Panc1 (cell line): ENCODE results near the gene ST7L. TPM values are rescaled to one million over a fixed set of nuclear protein-coding genes. Genes with fewer than 3 reads are reported as not detected.

Source experiments
- ATAC-seq: fragments of 200-7000 bp; cut with Tn5 transposase; 2 replicates; pipeline ENCODE4 v1.9.1; 2020; ENCODE audit warnings: mild to moderate bottlenecking, moderate library complexity
- BruUV-seq: library from RNA; stranded (reverse); fragments of 400-500 nt; replicated peaks from 2 replicates; lab custom pipeline; 2021; lab: Mats Ljungman, UMichigan
- CTCF ChIA-PET: fragments of 300-600 bp; sonication (Branson Sonifier 250); formaldehyde crosslinking; loops from one replicate; lab custom pipeline; 2022; ENCODE audit warnings: antibody characterized with exemption; lab: Charles Lee
- POLR2A ChIA-PET: fragments of 300-600 bp; sonication (Branson Sonifier 250); formaldehyde crosslinking; loops from one replicate; lab custom pipeline; 2022; ENCODE audit warnings: antibody characterized with exemption; lab: Charles Lee
- DNase-seq: peaks from one replicate; pipeline ENCODE4 v3.0.0-alpha.2; 2010; ENCODE audit warnings: low read depth, low spot score
- H3K27ac ChIP-seq: 2 replicates; pipeline ENCODE4 v1.5.1; 2011; ENCODE audit warnings: mild to moderate bottlenecking, low read length, inconsistent platforms
- H3K27me3 ChIP-seq: fragments of 200-500 bp; sonication (Bioruptor generic); 2 replicates; pipeline ENCODE4 v1.6.0; 2014; ENCODE audit warnings: low read length, inconsistent platforms; ENCODE audit not compliant: control insufficient read depth, insufficient read depth
- H3K36me3 ChIP-seq: fragments of 200-500 bp; sonication (Bioruptor generic); 2 replicates; pipeline ENCODE4 v1.5.1; 2014; ENCODE audit warnings: inconsistent platforms, mild to moderate bottlenecking, low read length, moderate library complexity; ENCODE audit not compliant: control insufficient read depth, insufficient read depth
- H3K4me1 ChIP-seq: 2 replicates; pipeline ENCODE4 v1.5.1; 2011; ENCODE audit warnings: inconsistent platforms, mild to moderate bottlenecking, low read length, moderate library complexity; ENCODE audit not compliant: control insufficient read depth, insufficient read depth
- H3K4me3 ChIP-seq, 2 experiments: 2 replicates each; pipeline ENCODE4 v1.5.1; 2011 to 2012; ENCODE audit warnings: low read depth in 2 of 2, low read length in 2 of 2, mild to moderate bottlenecking in 2 of 2, inconsistent platforms in 1 of 2, moderate library complexity in 1 of 2
- H3K9me3 ChIP-seq: fragments of 200-500 bp; sonication (Bioruptor generic); 2 replicates; pipeline ENCODE4 v1.5.1; 2014; ENCODE audit warnings: low read depth, mild to moderate bottlenecking, inconsistent platforms, low read length, moderate library complexity; ENCODE audit not compliant: control insufficient read depth, insufficient read depth
- CTCF ChIP-seq: fragments of 450-650 bp; IDR thresholded peaks from 2 replicates; pipeline ENCODE4 v1.5.1; 2017; ENCODE audit warnings: mild to moderate bottlenecking
- POLR2AphosphoS5 ChIP-seq: IDR thresholded peaks from 2 replicates; pipeline ENCODE4 v1.6.1; 2012; ENCODE audit warnings: mild to moderate bottlenecking, low read depth, low read length, moderate library complexity
- REST ChIP-seq, 2 experiments: IDR thresholded peaks; 2 replicates each; pipeline ENCODE4 v1.6.1; 2011 to 2012; ENCODE audit warnings: low read depth in 2 of 2, control low read depth in 1 of 2, low read length in 1 of 2, mild to moderate bottlenecking in 1 of 2, moderate library complexity in 1 of 2; ENCODE audit not compliant: insufficient read depth in 1 of 2
- SIN3A ChIP-seq: IDR thresholded peaks from 2 replicates; pipeline ENCODE4 v1.6.1; 2012; ENCODE audit warnings: low read depth, mild to moderate bottlenecking, low read length, moderate library complexity, borderline replicate concordance; ENCODE audit not compliant: insufficient read depth
- TCF7L2 ChIP-seq: IDR thresholded peaks from 2 replicates; pipeline ENCODE4 v1.6.1; 2011; ENCODE audit warnings: mild to moderate bottlenecking, low read depth, low read length, inconsistent platforms
- in situ Hi-C: cut with HindIII; loops from 2 replicates; pipeline ENCODE4 v1.10.0; 2016; ENCODE audit warnings: low sequenced_read_pairs, low pct_unique_long_range_greater_than_20kb
- intact Hi-C: fragments of 100-400 bp; cut with micrococcal nuclease; formaldehyde crosslinking; loops from one replicate; pipeline ENCODE4 v1.10.0; 2022; ENCODE audit not compliant: unreplicated experiment
- total RNA-seq: library from RNA; stranded (reverse); gene quantifications from one replicate; pipeline ENCODE4 v1.2.1, GENCODE V29; 2021; ENCODE audit not compliant: unreplicated experiment

ST7L gene
- total RNA-seq, 1 experiment from 2014 or later: 13.4 TPM

- no TSS peak for BruUV-seq
- Histone ChIP-seq H3K36me3 (peaks cover 3% of the 10 kb centered on the region; the same call in 1 of the 2 replicates), H3K27me3 (no peaks in the 10 kb centered on the region), H3K4me1 (peaks cover under 1% of the 10 kb centered on the region; the same call in 1 of the 2 replicates), H3K27ac (no peak overlapping the region), H3K9me3 (no peaks in the 10 kb centered on the region), H3K4me3 (no peak overlapping the region)
- POLR2A ChIA-PET: no interaction called here
- intact Hi-C loops (no loop called here), in situ Hi-C loops (no loop called here)
- TF ChIP-seq SIN3A: no peak
- no peak for TF ChIP-seq CTCF
- no peak for TF ChIP-seq REST (IDR thresholded peaks at IDR 0.05; ENCODE audit: insufficient read depth in 1 of 2, low read depth in 2 of 2, low read length in 1 of 2)
- no peak for TF ChIP-seq POLR2AphosphoS5
- TF ChIP-seq TCF7L2: no peak
- CTCF ChIA-PET: no interaction called here
- DNase-seq (no peak), ATAC-seq (no peak)
Measured at GRCh38 chr1:112538883-112539282, 80.1 kb downstream of the ST7L start.

- no peak for ATAC-seq
- CTCF ChIA-PET: interaction anchor here (0.7 kb wide), 1 partner anchor 160 kb away, joined by 3 read pairs; no protein-coding TSS in a partner anchor
Measured at GRCh38 chr1:112537456-112537855, 81.5 kb downstream of the ST7L start.

More at GRCh38 chr1:112537456-112537855, 81.5 kb downstream of the ST7L start:
- no TSS peak for BruUV-seq
- H3K9me3 ChIP-seq: no peaks in the 10 kb centered on the region
- POLR2A ChIA-PET: no interaction called here
- in situ Hi-C loops: no loop called here
- TF ChIP-seq CTCF: no peak
- TF ChIP-seq POLR2AphosphoS5: no peak
- TF ChIP-seq REST (IDR thresholded peaks at IDR 0.05; ENCODE audit: insufficient read depth in 1 of 2, low read depth in 2 of 2, low read length in 1 of 2): no peak
- no peak for TF ChIP-seq SIN3A
- no peak for TF ChIP-seq TCF7L2
- no peak overlapping the region for H3K27ac ChIP-seq
- no peaks in the 10 kb centered on the region for H3K4me1 ChIP-seq
- peaks cover 3% of the 10 kb centered on the region; the same call in 1 of the 2 replicates for H3K36me3 ChIP-seq
- intact Hi-C loops: no loop called here
- H3K4me3 ChIP-seq: no peak overlapping the region
- DNase-seq: no peak
- H3K27me3 ChIP-seq: no peaks in the 10 kb centered on the region
